ENCODE data around the gene CES4A. TPM values are rescaled to one million over a fixed set of nuclear protein-coding genes. Genes with fewer than 3 reads are reported as not detected.
A peak's percentile ranks its signal among the peaks of the same experiment; 100 is the strongest.
"Not testable (repeated sequence)": the region's sequence is repeated elsewhere in the genome, so short reads cannot be mapped to it uniquely, and the experiment has no call there.

The CES4A gene
- total RNA-seq, 4 donors from 2014 or later: 13.7 to 26.5 (median 17.9) TPM

DNA sequence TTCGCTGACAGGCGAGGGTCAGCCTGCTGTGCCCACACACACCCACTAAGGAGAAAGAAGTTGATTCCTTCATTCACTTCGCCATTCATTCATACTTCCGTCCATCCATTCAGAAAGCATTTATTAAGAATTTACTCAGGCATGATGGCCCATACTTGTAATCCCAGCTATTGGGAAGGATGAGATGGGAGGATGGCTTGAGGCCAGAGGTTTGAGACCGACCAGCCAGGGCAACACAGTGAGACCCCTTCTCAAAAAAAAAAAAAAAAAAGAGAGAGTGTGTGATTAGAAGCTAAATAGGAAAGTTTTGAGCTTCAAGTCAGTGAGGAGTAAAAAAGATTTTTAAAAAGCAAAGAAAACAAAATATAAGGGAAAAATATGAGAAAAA is 44.3 kb upstream of the CES4A start:
- Histone ChIP-seq H3K27me3 (no peaks in the 10 kb centered on the region), H3K9me3 (no peaks in the 10 kb centered on the region)
- TF ChIP-seq, protein P1, sequence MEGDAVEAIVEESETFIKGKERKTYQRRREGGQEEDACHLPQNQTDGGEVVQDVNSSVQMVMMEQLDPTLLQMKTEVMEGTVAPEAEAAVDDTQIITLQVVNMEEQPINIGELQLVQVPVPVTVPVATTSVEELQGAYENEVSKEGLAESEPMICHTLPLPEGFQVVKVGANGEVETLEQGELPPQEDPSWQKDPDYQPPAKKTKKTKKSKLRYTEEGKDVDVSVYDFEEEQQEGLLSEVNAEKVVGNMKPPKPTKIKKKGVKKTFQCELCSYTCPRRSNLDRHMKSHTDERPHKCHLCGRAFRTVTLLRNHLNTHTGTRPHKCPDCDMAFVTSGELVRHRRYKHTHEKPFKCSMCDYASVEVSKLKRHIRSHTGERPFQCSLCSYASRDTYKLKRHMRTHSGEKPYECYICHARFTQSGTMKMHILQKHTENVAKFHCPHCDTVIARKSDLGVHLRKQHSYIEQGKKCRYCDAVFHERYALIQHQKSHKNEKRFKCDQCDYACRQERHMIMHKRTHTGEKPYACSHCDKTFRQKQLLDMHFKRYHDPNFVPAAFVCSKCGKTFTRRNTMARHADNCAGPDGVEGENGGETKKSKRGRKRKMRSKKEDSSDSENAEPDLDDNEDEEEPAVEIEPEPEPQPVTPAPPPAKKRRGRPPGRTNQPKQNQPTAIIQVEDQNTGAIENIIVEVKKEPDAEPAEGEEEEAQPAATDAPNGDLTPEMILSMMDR (IDR thresholded peaks at IDR 0.05): no peak
- no peak for TF ChIP-seq POLR2A (IDR thresholded peaks at IDR 0.05)

DNA sequence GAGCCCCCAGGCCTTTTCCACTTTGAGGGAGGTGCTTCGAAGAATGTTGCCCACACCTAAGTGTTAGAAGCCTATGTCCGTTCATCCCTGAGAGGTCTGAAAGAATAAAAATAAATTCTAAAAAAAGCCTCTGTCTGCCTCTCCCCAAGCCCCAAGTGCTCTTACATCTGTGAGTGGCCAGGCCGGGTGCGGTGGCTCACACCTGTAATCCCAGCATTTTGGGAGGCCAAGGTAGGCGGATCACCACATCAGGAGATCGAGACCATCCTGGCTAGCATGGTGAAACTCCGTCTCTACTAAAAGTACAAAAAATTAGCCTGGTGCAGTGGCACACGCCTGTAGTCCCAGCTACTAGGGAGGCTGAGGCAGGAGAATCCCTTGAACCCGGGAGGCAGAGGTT is 43.4 kb upstream of the CES4A start:
- H3K27ac ChIP-seq, H3K4me3 ChIP-seq, DNase-seq, H3K27me3 ChIP-seq, H3K9me3 ChIP-seq: not testable (repeated sequence)
- TF ChIP-seq POLR2A (IDR thresholded peaks at IDR 0.05): peak in 1 of 2 donors; percentile 8
- Histone ChIP-seq H3K36me3 (peaks cover 0 to 39% (median 3%) of the 10 kb centered on the region in 3 donors), H3K4me1 (peaks cover 0 to 25% (median 8%) of the 10 kb centered on the region in 4 donors)

More for the DNA sequence above, 44.3 kb upstream of the CES4A start:
- H3K4me3 ChIP-seq: no peak overlapping the region
- peaks cover 0 to 48% (median 3%) of the 10 kb centered on the region in 3 donors for H3K36me3 ChIP-seq
- DNase-seq: no peak
- H3K4me1 ChIP-seq: peaks cover 0 to 26% (median 7%) of the 10 kb centered on the region in 4 donors
- H3K27ac ChIP-seq: no peak overlapping the region

DNA sequence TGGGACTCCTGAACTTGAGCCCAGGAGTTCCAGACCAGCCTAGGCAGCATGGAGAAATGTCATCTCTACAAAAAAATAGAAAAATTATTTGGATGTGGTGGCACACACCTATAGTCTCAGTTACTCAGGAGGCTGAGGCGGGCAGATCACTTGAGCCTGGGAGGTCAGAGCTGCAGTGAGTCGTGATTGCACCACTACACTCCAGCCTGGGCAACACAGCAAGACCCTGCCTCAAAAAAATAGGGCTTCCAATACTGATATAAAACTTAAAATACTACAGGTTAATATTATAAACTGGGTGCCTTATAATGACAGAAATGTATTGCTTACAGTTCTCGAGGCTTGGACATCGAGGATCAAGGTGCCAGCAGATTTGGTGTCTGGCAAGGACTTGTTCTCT is 42.5 kb upstream of the CES4A start:
- Histone ChIP-seq H3K36me3 (peaks cover 0 to 30% (median 3%) of the 10 kb centered on the region in 3 donors), H3K4me1 (peaks cover 0 to 17% (median 8%) of the 10 kb centered on the region in 4 donors), H3K27me3 (no peaks in the 10 kb centered on the region), H3K27ac (no peak overlapping the region), H3K9me3 (no peaks in the 10 kb centered on the region), H3K4me3 (no peak overlapping the region)
- TF ChIP-seq POLR2A (IDR thresholded peaks at IDR 0.05): no peak
- TF ChIP-seq, protein P1 (IDR thresholded peaks at IDR 0.05): no peak
- DNase-seq: no peak

DNA sequence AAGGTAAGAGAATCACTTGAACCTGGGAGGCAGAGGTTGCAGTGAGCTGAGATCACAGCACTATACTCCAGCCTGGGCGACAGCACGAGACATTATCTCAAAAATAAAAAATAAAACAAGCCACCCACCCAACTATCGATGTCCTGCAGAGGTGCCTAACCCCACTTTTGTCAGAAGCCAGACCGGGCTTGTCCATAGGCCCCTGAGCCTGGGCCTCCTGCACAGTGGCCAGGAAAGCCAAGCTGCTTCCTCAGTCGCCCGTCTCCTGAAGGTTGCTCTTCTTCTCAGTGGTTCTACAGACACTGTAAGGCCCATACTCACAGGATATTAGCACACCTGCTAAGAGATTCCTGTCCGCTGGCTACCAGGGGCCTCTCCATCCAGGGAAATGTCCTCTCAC is 41.8 kb upstream of the CES4A start:
- Histone ChIP-seq H3K36me3 (peaks cover 0 to 24% (median 0%) of the 10 kb centered on the region in 3 donors), H3K27ac (no peak overlapping the region), H3K4me1 (peaks cover 0 to 14% (median 8%) of the 10 kb centered on the region in 4 donors), H3K9me3 (no peaks in the 10 kb centered on the region), H3K27me3 (no peaks in the 10 kb centered on the region), H3K4me3 (no peak overlapping the region)
- no peak for TF ChIP-seq POLR2A (IDR thresholded peaks at IDR 0.05)
- TF ChIP-seq, protein P1 (IDR thresholded peaks at IDR 0.05): no peak
- DNase-seq: no peak

DNA sequence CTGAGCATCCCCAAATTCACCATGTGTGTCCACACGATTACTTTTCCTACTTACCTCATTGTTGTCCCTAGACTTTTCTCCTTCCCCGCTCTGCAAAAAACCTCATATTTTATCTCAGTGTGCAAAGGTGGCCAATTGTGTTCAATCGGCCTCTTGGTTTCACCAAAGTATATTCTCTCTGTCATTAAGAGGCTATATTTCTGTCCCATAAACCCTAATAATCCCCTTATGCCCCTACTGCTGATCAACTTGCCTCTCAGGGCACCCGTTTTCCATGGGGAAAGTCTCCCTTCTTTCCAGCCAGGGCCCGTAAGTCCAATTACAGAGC is 41.5 kb upstream of the CES4A start:
- no peak for DNase-seq
- no peak for TF ChIP-seq POLR2A (IDR thresholded peaks at IDR 0.05)
- TF ChIP-seq, protein P1 (IDR thresholded peaks at IDR 0.05): no peak
- H3K36me3 ChIP-seq: peaks cover 0 to 20% (median 0%) of the 10 kb centered on the region in 3 donors
- H3K9me3 ChIP-seq: no peaks in the 10 kb centered on the region
- H3K27me3 ChIP-seq: no peaks in the 10 kb centered on the region
- H3K4me3 ChIP-seq: no peak overlapping the region
- no peak overlapping the region for H3K27ac ChIP-seq
- peaks cover 0 to 14% (median 8%) of the 10 kb centered on the region in 4 donors for H3K4me1 ChIP-seq

DNA sequence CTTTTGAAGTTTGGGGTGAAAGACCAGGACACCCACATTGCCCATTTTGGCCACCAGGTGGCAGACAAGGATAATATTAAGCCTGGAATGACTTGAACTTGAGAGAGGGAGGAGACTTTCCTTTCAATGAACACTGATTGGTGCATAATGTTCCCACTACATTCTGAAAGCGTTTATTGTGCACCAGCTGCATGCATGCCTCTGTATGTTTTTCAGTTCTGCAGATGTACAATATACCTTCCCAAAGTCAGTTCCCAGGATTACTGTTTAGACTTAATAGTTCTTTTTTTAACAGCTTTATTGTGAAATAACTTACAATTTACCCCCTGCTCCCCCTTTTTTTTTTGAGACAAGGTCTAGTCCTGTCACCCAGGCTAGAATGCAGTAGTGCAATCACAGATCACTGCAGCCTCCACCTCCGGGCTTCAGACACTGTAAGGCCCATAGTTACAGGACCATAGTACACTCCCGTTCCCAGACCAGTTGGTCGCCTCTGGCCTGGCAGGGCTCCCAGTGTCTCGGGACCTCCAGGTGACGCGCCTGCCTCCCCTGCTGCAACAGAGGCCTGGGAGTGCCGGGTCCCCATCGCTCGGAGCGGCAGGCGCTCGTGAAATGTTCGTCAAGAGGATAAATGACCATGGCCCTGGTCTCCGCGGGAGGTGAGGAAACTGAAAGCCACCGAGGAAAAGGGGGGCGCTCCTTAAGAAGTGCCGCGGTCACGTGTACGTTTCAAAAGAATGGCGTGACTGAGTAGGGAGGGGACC is 40.9 kb upstream of the CES4A start:
- peaks cover 0 to 14% (median 0%) of the 10 kb centered on the region in 3 donors for H3K36me3 ChIP-seq
- H3K4me3 ChIP-seq: peak overlapping the region; percentile 19 to 56 (median 52)
- peak overlapping the region in 3 of 4 donors; percentile 10 to 48 (median 25) for H3K27ac ChIP-seq
- peak; percentile 85 to 96 (median 89) for DNase-seq
- no peaks in the 10 kb centered on the region for H3K27me3 ChIP-seq
- peaks cover 0 to 14% (median 8%) of the 10 kb centered on the region in 4 donors for H3K4me1 ChIP-seq
- H3K9me3 ChIP-seq: no peaks in the 10 kb centered on the region
- TF ChIP-seq, protein P1 (IDR thresholded peaks at IDR 0.05): peak; percentile 85 to 98 (median 96)
- TF ChIP-seq POLR2A (IDR thresholded peaks at IDR 0.05): no peak

All from Peyer's patch (tissue), 4 donors.